Measurements from ENCODE around the gene GLTP. TPM values are rescaled to one million over a fixed set of nuclear protein-coding genes. Genes with fewer than 3 reads are reported as not detected.
"Not testable (repeated sequence)": the region's sequence is repeated elsewhere in the genome, so short reads cannot be mapped to it uniquely, and the experiment has no call there.

GLTP gene
- total and polyA plus RNA-seq, 2 donors from 2014 or later = 45.9 to 56.4 TPM

DNA sequence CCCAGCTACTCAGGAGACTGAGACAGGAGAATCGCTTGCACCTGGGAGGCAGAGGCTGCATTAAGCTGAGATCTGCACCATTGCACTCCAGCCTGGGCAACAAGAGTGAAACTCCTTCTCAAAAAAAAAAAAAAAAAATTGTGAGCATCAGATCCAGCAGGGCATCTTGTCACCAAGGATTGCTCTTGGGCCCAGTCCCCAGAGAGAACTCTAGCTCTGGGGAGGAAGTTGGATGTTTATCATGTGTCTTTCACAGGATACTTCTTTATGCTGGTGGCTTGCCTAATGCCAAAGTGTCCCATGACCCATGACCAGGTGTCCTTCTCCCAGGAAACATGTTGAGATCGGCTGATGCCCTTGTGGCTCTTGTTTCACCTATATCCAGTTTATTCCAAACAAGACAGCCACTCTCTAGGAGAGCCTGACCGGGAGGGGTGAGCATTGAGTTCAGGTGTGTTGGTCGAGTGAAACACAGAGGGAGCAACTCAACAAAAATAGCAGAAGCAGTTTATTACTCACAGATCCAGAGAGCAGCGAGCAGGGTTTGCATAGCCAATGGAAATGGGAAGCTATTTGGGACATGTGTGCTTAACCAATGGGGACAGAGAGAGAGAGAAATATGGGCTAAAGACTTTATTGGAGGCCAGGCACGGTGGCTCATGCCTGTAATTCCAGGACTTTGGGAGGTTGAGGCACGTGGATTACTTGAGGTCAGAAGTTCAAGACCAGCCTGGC lies 13.1 kb upstream of the GLTP start:
- Histone ChIP-seq H3K9me3 (ENCODE audit: control insufficient read depth in 2 of 3, insufficient read depth in 1 of 3, low read length in 3 of 3) (no peaks in the 10 kb centered on the region), H3K4me1 (ENCODE audit: control insufficient read depth in 2 of 3, insufficient read depth in 2 of 3, low read depth in 1 of 3, low read length in 3 of 3) (no peaks in the 10 kb centered on the region), H3K27ac (ENCODE audit: low read depth in 2 of 2, low read length in 2 of 2) (no peak overlapping the region), H3K9ac (ENCODE audit: low read length in 3 of 3) (no peak overlapping the region), H3K27me3 (ENCODE audit: control insufficient read depth, insufficient read depth, low read length) (no peaks in the 10 kb centered on the region), H3K4me3 (ENCODE audit: low read length in 3 of 3) (no peak overlapping the region), H3K36me3 (ENCODE audit: control insufficient read depth in 2 of 3, insufficient read depth in 3 of 3, low read length in 3 of 3) (no peaks in the 10 kb centered on the region)
- no peak for DNase-seq
- FAIRE-seq = no peak
- TF ChIP-seq CTCF (IDR thresholded peaks at IDR 0.05; ENCODE audit: borderline replicate concordance, extremely low read depth, insufficient read depth) = no peak
- intact Hi-C loops (cut with DNase I) = no loop called here

- H3K36me3 ChIP-seq (ENCODE audit: control insufficient read depth in 2 of 3, insufficient read depth in 3 of 3, low read length in 3 of 3) = no peaks in the 10 kb centered on the region
- TF ChIP-seq CTCF (IDR thresholded peaks at IDR 0.05; ENCODE audit: borderline replicate concordance, extremely low read depth, insufficient read depth) = no peak
- no peak overlapping the region for H3K4me3 ChIP-seq (ENCODE audit: low read length in 3 of 3)
- H3K4me1 ChIP-seq (ENCODE audit: control insufficient read depth in 2 of 3, insufficient read depth in 2 of 3, low read depth in 1 of 3, low read length in 3 of 3) = no peaks in the 10 kb centered on the region
- H3K27ac ChIP-seq (ENCODE audit: low read depth in 2 of 2, low read length in 2 of 2) = no peak overlapping the region
- no peak for DNase-seq
- no peak overlapping the region for H3K9ac ChIP-seq (ENCODE audit: low read length in 3 of 3)
- H3K9me3 ChIP-seq (ENCODE audit: control insufficient read depth in 2 of 3, insufficient read depth in 1 of 3, low read length in 3 of 3) = no peaks in the 10 kb centered on the region
- intact Hi-C loops (cut with DNase I) = no loop called here
- no peaks in the 10 kb centered on the region for H3K27me3 ChIP-seq (ENCODE audit: control insufficient read depth, insufficient read depth, low read length)
- no peak for FAIRE-seq
Measured at GRCh38 chr12:109892748-109893147, 12.4 kb upstream of the GLTP start.

GRCh38 chr12:109892165-109892715 lies 11.9 kb upstream of the GLTP start:
- Histone ChIP-seq H3K27ac (ENCODE audit: low read depth in 2 of 2, low read length in 2 of 2) (no peak overlapping the region), H3K9ac (ENCODE audit: low read length in 3 of 3) (no peak overlapping the region), H3K4me3 (ENCODE audit: low read length in 3 of 3) (no peak overlapping the region), H3K4me1 (ENCODE audit: control insufficient read depth in 2 of 3, insufficient read depth in 2 of 3, low read depth in 1 of 3, low read length in 3 of 3) (no peaks in the 10 kb centered on the region), H3K36me3 (ENCODE audit: control insufficient read depth in 2 of 3, insufficient read depth in 3 of 3, low read length in 3 of 3) (no peaks in the 10 kb centered on the region), H3K9me3 (ENCODE audit: control insufficient read depth in 2 of 3, insufficient read depth in 1 of 3, low read length in 3 of 3) (no peaks in the 10 kb centered on the region), H3K27me3 (ENCODE audit: control insufficient read depth, insufficient read depth, low read length) (no peaks in the 10 kb centered on the region)
- DNase-seq = no peak
- no peak for FAIRE-seq
- TF ChIP-seq CTCF (IDR thresholded peaks at IDR 0.05; ENCODE audit: borderline replicate concordance, extremely low read depth, insufficient read depth) = no peak
- intact Hi-C loops (cut with DNase I) = no loop called here

DNA sequence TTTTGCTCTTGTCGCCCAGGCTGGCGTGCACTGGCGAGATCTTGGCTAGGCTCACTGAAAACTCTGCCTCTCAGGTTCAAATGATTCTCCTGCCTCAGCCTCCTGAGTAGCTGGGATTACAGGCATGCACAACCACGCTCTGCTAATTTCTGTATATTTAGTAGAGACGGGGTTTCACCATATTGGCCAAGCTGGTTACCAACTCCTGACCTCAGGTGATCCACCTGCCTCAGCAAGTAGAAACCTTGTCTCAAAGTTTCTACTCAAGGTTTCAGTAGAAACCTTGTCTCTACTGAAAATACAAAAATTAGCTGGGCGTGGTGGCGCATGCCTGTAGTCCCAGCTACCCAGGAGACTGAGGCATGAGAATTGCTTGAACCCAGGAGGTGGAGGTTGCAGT lies 11.4 kb upstream of the GLTP start:
- H3K27ac ChIP-seq (ENCODE audit: low read depth in 2 of 2, low read length in 2 of 2); H3K36me3 ChIP-seq (ENCODE audit: control insufficient read depth in 2 of 3, insufficient read depth in 3 of 3, low read length in 3 of 3); H3K27me3 ChIP-seq (ENCODE audit: control insufficient read depth, insufficient read depth, low read length); H3K9me3 ChIP-seq (ENCODE audit: control insufficient read depth in 2 of 3, insufficient read depth in 1 of 3, low read length in 3 of 3); H3K4me1 ChIP-seq (ENCODE audit: control insufficient read depth in 2 of 3, insufficient read depth in 2 of 3, low read depth in 1 of 3, low read length in 3 of 3); FAIRE-seq; DNase-seq; intact Hi-C loops (cut with DNase I); H3K9ac ChIP-seq (ENCODE audit: low read length in 3 of 3); H3K4me3 ChIP-seq (ENCODE audit: low read length in 3 of 3): not testable (repeated sequence)

Data from kidney (tissue), 14 donors.